A549 (cell line): ENCODE measurements around the gene LAMC2. TPM values are rescaled to one million over a fixed set of nuclear protein-coding genes. Genes with fewer than 3 reads are reported as not detected.

Experiments used
- ATAC-seq, 2 experiments: fragments of 200-7000 bp in 1 of 2; fragments of >200 bp in 1 of 2; cut with Nextera tagmentation in 1 of 2; cut with Tn5 transposase in 1 of 2; 3 replicates each; pipeline versions ENCODE4 v1.8.0 to v1.9.1; 2018 to 2020; ENCODE audit warnings: mild to moderate bottlenecking in 1 of 2, moderate library complexity in 1 of 2
- CTCF ChIA-PET: fragments of 300-600 bp; sonication (Branson Sonifier 250); formaldehyde crosslinking; extraction: SDS; loops from one replicate; lab custom pipeline; 2021; ENCODE audit warnings: antibody characterized with exemption, inconsistent platforms; lab: Yijun Ruan, JAX
- POLR2A ChIA-PET: fragments of 350-600 bp; formaldehyde crosslinking; extraction: SDS; loops from one replicate; lab custom pipeline; 2021; ENCODE audit warnings: antibody characterized with exemption, inconsistent platforms; lab: Yijun Ruan, JAX
- DNase-seq, 2 experiments: peaks; one replicate each; pipeline versions ENCODE4 v3.0.0 to v3.0.0-alpha.2; 2011 to 2016; ENCODE audit warnings: low read depth in 1 of 2, low spot score in 1 of 2
- FAIRE-seq: peaks from 2 replicates; lab custom pipeline; 2011; peaks lifted over from hg19 to GRCh38; lab: Jason Lieb, UNC
- H3K27ac ChIP-seq, 2 experiments: fragments of >200 bp; sonication (Bioruptor Twin); formaldehyde crosslinking; 3 replicates each; pipeline ENCODE4 v1.5.1; 2016 to 2017
- H3K4me1 ChIP-seq: fragments of >200 bp; sonication (Bioruptor Twin); formaldehyde crosslinking; 3 replicates; pipeline ENCODE4 v1.6.1; 2016
- H3K4me2 ChIP-seq: fragments of >200 bp; sonication (Bioruptor Twin); formaldehyde crosslinking; 3 replicates; pipeline ENCODE4 v1.6.1; 2016
- H3K4me3 ChIP-seq: fragments of >200 bp; sonication (Bioruptor Twin); formaldehyde crosslinking; 3 replicates; pipeline ENCODE4 v1.5.1; 2016
- H3K9me3 ChIP-seq: fragments of >200 bp; sonication (Bioruptor Twin); formaldehyde crosslinking; 3 replicates; pipeline ENCODE4 v1.6.1; 2016
- ATOH8 ChIP-seq: fragments of 250-450 bp; sonication (Bioruptor Pico); IDR thresholded peaks from 2 replicates; pipeline ENCODE4 v1.5.0; 2020; ENCODE audit warnings: low read depth, mild to moderate bottlenecking, moderate library complexity
- BHLHE40 ChIP-seq: IDR thresholded peaks from 2 replicates; pipeline ENCODE4 v1.6.1; 2012; ENCODE audit warnings: low read depth, low read length, inconsistent platforms
- CBX8 ChIP-seq: fragments of 200-600 bp; sonication (generic); IDR thresholded peaks from 2 replicates; pipeline ENCODE4 v1.6.1; 2016
- ELK1 ChIP-seq: fragments of 150-350 bp; IDR thresholded peaks from 2 replicates; pipeline ENCODE4 v1.6.1; 2014; ENCODE audit warnings: low read depth, mild to moderate bottlenecking, low read length
- FOSL2 ChIP-seq, 2 experiments: fragments of 450-650 bp in 1 of 2; fragments of >200 bp in 1 of 2; sonication (Bioruptor Twin) in 1 of 2; formaldehyde crosslinking; IDR thresholded peaks; 2 replicates each; pipeline versions ENCODE4 v1.5.0 to v1.6.1; 2016 to 2020; ENCODE audit warnings: mild to moderate bottlenecking in 1 of 2, moderate library complexity in 1 of 2
- GATA3 ChIP-seq: IDR thresholded peaks from 2 replicates; pipeline ENCODE4 v1.6.1; 2012; ENCODE audit warnings: borderline replicate concordance
- HES2 ChIP-seq: fragments of >200 bp; sonication (Bioruptor Twin); formaldehyde crosslinking; IDR thresholded peaks from 2 replicates; pipeline ENCODE4 v1.6.1; 2016
- HOXA7 ChIP-seq: fragments of 250-450 bp; sonication (Bioruptor Pico); IDR thresholded peaks from 2 replicates; pipeline ENCODE4 v1.5.0; 2020; ENCODE audit warnings: mild to moderate bottlenecking, moderate library complexity
- JUNB ChIP-seq: fragments of >200 bp; sonication (Bioruptor Twin); formaldehyde crosslinking; IDR thresholded peaks from 2 replicates; pipeline ENCODE4 v1.6.1; 2016
- KDM1A ChIP-seq: fragments of 200-600 bp; sonication (generic); IDR thresholded peaks from 2 replicates; pipeline ENCODE4 v1.6.1; 2016; ENCODE audit warnings: low read depth, mild to moderate bottlenecking
- KDM5A ChIP-seq: fragments of 200-600 bp; sonication (generic); IDR thresholded peaks from 2 replicates; pipeline ENCODE4 v1.6.1; 2016; ENCODE audit warnings: antibody characterized with exemption, mild to moderate bottlenecking
- MAZ ChIP-seq: fragments of 150-350 bp; IDR thresholded peaks from 2 replicates; pipeline ENCODE4 v1.6.1; 2014; ENCODE audit warnings: antibody characterized with exemption, low read depth, low read length, borderline replicate concordance
- POLR2A ChIP-seq: IDR thresholded peaks from 2 replicates; pipeline ENCODE4 v1.6.1; 2012; ENCODE audit warnings: mild to moderate bottlenecking, low read length
- REST ChIP-seq: fragments of 200-600 bp; sonication (generic); IDR thresholded peaks from 2 replicates; pipeline ENCODE4 v1.6.1; 2016; ENCODE audit warnings: antibody characterized with exemption, mild to moderate bottlenecking, moderate library complexity
- SMC3 ChIP-seq: fragments of >200 bp; sonication (Bioruptor Twin); formaldehyde crosslinking; IDR thresholded peaks from 3 replicates; pipeline ENCODE4 v1.6.1; 2018; ENCODE audit warnings: inconsistent platforms
- SREBF2 ChIP-seq: fragments of 450-650 bp; IDR thresholded peaks from 2 replicates; pipeline ENCODE4 v1.6.1; 2014; ENCODE audit warnings: mild to moderate bottlenecking, moderate library complexity
- TFCP2L1 ChIP-seq: fragments of 250-450 bp; sonication (Bioruptor Pico); IDR thresholded peaks from 2 replicates; pipeline ENCODE4 v1.5.0; 2021; ENCODE audit warnings: mild to moderate bottlenecking
- TP53 ChIP-seq: fragments of 250-450 bp; sonication (Bioruptor Pico); IDR thresholded peaks from 2 replicates; pipeline ENCODE4 v1.5.0; 2021; ENCODE audit warnings: mild to moderate bottlenecking, moderate library complexity
- ZC3H11A ChIP-seq: fragments of 450-650 bp; IDR thresholded peaks from 2 replicates; pipeline ENCODE4 v1.6.1; 2014; ENCODE audit warnings: antibody characterized with exemption, mild to moderate bottlenecking
- WGBS: methylation state at CpG from one replicate; pipeline ENCODE4 v1.1.6; 2017; ENCODE audit errors: missing lambda C conversion rate; 5-methylcytosine and 5-hydroxymethylcytosine counted together
- polyA plus RNA-seq, 4 experiments: library from polyadenylated mRNA; depleted of rRNA in 3 of 4; stranded (reverse); fragments of >200 nt; fragmentation: RNase III in 1 of 4; extraction: RNeasy Plus Mini Kit Qiagen cat#74134 plus additional on column Dnase treatment in 1 of 4; gene quantifications; 2 replicates in 3 of 4; 3 replicates in 1 of 4; pipeline ENCODE4 v1.2.3, GENCODE V29; 2011 to 2017
- TF ChIP-seq, protein P1 (sequence below): fragments of >200 bp; sonication (Bioruptor Twin); formaldehyde crosslinking; IDR thresholded peaks from 3 replicates; pipeline ENCODE4 v1.6.1; 2016

Gene LAMC2
- polyA plus RNA-seq, 2 of the 4 experiments (the other 2 are of a cell fraction), result 8.5 to 24.1 TPM

GRCh38 chr1:183244466-183244865, 58.4 kb downstream of the LAMC2 start:
- ChIA-PET CTCF (interaction anchor here (4.0 kb wide), 1 partner anchor 9 kb away, joined by 17 read pairs; no protein-coding TSS in a partner anchor), POLR2A (no interaction called here)
- Histone ChIP-seq H3K4me2 (no peak overlapping the region), H3K9me3 (no peaks in the 10 kb centered on the region), H3K4me3 (no peak overlapping the region), H3K4me1 (peaks cover 3% of the 10 kb centered on the region; the same call in 2 of the 3 replicates), H3K27ac (no peak overlapping the region)
- WGBS, result 97% methylated on average over 1 of the region's 1 CpG
- FAIRE-seq, result no peak
- TF ChIP-seq ATOH8 (CRISPR knock-in tag) (no peak), SREBF2 (no peak), SMC3 (no peak), HOXA7 (CRISPR knock-in tag) (no peak), JUNB (no peak), TP53 (CRISPR knock-in tag) (no peak), KDM5A (no peak), ZC3H11A (no peak), FOSL2 (IDR thresholded peaks at IDR 0.05) (no peak), FOSL2 (CRISPR knock-in tag; IDR thresholded peaks at IDR 0.05) (no peak), CBX8 (no peak)
- ATAC-seq, result no peak
- DNase-seq, result no peak

DNA sequence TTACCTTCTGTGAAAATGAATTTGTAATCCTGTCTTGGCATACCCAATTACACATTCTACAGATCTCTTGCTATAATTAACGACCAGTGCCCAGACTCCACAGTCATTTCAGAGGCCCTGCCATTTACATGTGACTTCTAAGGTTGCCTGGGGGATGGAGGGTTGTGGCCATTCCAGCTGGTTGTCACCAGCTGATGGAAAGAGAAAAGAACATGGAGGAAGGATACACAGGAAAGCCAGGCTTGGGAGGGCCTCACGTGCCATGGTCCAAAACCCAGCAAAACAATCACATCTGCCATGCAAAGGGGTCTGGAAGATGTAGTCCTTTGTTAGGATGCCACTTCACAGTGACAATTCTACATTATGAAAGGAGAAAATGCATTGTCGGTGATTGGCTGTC, 59.3 kb downstream of the LAMC2 start:
- FAIRE-seq, result no peak
- Histone ChIP-seq H3K4me2 (no peak overlapping the region), H3K4me1 (peaks cover 4% of the 10 kb centered on the region; the same call in 2 of the 3 replicates), H3K9me3 (0 out of 3 replicates have a peak, but pooled peaks cover 4% of the 10 kb centered on the region), H3K4me3 (no peak overlapping the region), H3K27ac (no peak overlapping the region)
- ChIA-PET CTCF (interaction anchor here (4.0 kb wide), 1 partner anchor 10 kb away, joined by 17 read pairs; no protein-coding TSS in a partner anchor), POLR2A (no interaction called here)
- TF ChIP-seq SREBF2, result no peak
- no peak for TF ChIP-seq MAZ
- no peak for TF ChIP-seq HOXA7 (CRISPR knock-in tag)
- no peak for TF ChIP-seq GATA3
- no peak for TF ChIP-seq ELK1
- no peak for TF ChIP-seq BHLHE40
- TF ChIP-seq POLR2A, result no peak
- TF ChIP-seq, protein P1, sequence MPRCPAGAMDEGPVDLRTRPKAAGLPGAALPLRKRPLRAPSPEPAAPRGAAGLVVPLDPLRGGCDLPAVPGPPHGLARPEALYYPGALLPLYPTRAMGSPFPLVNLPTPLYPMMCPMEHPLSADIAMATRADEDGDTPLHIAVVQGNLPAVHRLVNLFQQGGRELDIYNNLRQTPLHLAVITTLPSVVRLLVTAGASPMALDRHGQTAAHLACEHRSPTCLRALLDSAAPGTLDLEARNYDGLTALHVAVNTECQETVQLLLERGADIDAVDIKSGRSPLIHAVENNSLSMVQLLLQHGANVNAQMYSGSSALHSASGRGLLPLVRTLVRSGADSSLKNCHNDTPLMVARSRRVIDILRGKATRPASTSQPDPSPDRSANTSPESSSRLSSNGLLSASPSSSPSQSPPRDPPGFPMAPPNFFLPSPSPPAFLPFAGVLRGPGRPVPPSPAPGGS, result no peak
- TF ChIP-seq HES2, result no peak
- no peak for TF ChIP-seq TFCP2L1 (CRISPR knock-in tag)
- TF ChIP-seq REST, result no peak
- TF ChIP-seq KDM1A, result no peak
- 59% methylated on average over 3 of the region's 3 CpGs for WGBS
- DNase-seq, result no peak
- ATAC-seq, result no peak
